ENCODE measurements around the gene TLE4.
"Not testable (repeated sequence)": the region's sequence is repeated elsewhere in the genome, so short reads cannot be mapped to it uniquely, and the experiment has no call there.

Gene TLE4

GRCh38 chr9:79542735-79543620 is 28.8 kb upstream of the TLE4 start:
- DNase-seq (ENCODE audit: low read depth): no peak
- TF ChIP-seq CTCF (conservative IDR thresholded peaks at IDR 0.05; ENCODE audit: low read length): no peak
- H3K4me3 ChIP-seq (ENCODE audit: low read length): no peak overlapping the region

DNA sequence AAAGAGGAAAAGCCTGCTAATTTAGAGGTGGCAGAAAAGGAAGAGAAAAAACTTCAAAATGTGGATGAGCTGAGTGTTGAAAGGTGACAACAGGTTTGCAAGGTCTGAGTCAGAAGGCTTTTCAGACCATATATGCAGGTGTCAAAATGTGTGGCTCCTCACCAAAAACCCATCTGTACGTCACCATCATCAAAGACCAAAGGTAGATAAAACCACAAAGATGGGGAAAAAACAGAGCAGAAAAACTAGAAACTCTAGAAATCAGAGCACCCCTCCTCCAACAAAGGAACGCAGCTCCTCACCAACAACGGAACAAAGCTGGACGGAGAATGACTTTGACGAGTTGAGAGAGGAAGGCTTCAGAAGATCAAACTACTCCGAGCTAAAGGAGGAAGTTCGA is 27.4 kb upstream of the TLE4 start:
- DNase-seq (ENCODE audit: low read depth); H3K4me3 ChIP-seq (ENCODE audit: low read length): not testable (repeated sequence)

DNA sequence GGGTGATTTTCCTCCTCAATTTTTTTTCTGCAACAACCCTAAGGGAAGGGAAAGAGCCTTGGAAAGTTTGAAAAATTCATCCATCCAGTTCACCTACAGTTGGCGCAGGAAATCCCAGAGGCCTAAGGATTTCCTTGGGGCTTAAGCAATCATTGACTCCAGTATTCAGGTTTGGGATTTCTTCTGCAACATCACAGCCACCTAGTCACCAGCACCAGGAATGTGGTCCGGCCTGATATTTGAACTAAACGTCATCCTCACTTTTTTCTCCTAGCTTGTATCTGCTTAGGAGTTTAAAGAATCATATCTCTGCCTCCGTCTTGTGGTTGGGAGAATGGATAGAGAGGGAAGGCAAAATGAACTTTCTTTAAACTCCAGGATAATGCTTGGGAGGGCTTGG is 20.2 kb upstream of the TLE4 start:
- DNase-seq (ENCODE audit: low read depth): no peak
- H3K4me3 ChIP-seq (ENCODE audit: low read length): no peak overlapping the region
- no peak for TF ChIP-seq CTCF (conservative IDR thresholded peaks at IDR 0.05; ENCODE audit: low read length)

DNA sequence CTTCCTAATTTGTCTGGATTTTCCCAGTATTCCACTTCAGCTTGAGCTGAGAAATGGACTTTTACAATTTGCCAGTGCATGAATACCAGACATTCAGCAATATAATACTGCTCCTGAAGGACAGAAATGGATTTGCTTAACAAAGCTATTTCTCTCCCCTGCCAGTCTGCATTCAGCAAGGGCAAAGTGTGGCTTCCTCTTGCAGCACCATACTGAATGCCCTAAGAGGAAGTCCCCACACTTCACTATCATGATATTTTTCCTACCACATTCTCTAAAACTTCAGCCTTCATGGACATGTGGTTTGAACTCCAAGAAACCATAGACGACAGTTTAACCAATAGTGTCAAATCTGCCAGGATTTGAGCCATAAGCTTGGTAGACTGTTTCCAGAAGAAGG is 19.8 kb upstream of the TLE4 start:
- DNase-seq (ENCODE audit: low read depth): no peak
- no peak overlapping the region for H3K4me3 ChIP-seq (ENCODE audit: low read length)
- no peak for TF ChIP-seq CTCF (conservative IDR thresholded peaks at IDR 0.05; ENCODE audit: low read length)

DNA sequence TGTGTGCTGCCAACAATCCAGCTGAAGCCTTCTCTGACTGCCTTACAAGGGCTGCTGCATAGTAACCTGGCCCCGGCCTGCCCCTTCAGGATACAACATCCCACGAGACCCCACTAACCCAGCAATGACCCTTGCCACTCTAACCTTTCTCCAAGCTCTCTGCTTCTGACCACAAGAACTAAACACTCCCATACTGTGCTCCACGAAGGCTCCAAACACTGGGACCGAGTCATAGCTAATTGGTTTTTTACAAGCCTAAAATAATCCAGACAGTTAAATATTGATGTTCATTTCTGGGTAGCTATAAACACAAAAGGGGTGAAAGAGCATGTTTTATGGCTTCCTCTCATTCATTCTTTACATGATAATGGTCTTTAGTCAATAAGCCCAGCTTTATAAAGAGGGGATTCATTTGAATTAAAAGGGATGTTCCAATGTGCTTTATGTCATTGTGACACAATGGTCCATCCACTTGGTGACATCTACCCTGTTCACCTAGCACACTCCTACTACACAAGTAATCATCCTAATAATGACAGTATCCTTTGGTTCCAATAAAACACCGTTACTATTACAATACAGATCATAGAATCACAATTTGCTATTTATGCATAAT is 16.2 kb upstream of the TLE4 start:
- no peak for DNase-seq (ENCODE audit: low read depth)
- no peak for TF ChIP-seq CTCF (conservative IDR thresholded peaks at IDR 0.05; ENCODE audit: low read length)
- no peak overlapping the region for H3K4me3 ChIP-seq (ENCODE audit: low read length)

DNA sequence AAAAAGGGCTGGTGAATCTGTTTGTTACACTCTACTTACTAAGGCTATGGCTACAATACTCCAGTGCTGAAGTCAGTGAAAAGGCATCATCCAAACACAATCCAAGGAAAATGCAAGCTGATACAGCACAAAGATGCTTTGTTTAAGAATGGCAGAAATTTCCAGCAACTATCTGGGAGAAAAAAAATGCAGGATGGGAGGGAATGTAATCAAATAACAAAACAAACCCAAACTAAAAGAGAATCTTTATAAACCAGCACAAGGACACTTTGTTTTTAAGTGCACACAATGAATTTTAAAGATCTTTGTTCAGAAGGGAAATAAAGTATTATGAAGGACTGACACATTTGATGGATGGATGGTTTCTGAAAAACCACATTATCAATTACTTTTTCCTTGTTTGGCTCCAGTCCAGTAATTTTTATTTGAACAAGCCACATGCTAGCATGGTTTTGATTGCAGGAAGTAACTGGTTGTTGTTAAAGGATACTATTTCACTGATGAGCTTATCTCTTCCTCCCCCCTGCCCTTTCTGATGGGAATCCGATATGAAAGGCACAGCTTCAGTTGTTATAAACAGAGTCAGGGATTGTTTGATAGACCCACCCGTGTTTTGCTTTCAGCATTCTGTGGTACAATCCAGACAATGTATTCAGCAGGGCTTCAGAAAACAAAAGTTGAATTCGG is 12.1 kb upstream of the TLE4 start:
- no peak for DNase-seq (ENCODE audit: low read depth)
- H3K4me3 ChIP-seq (ENCODE audit: low read length): no peak overlapping the region
- no peak for TF ChIP-seq CTCF (conservative IDR thresholded peaks at IDR 0.05; ENCODE audit: low read length)

- TF ChIP-seq CTCF (conservative IDR thresholded peaks at IDR 0.05; ENCODE audit: low read length): no peak
- no peak for DNase-seq (ENCODE audit: low read depth)
- H3K4me3 ChIP-seq (ENCODE audit: low read length): no peak overlapping the region
Observed at GRCh38 chr9:79562749-79563386, 8.9 kb upstream of the TLE4 start.
